WTC11 (cell line): Measurements from ENCODE around the gene STK32C. TPM values are rescaled to one million over a fixed set of nuclear protein-coding genes. Genes with fewer than 3 reads are reported as not detected.
A peak's percentile ranks its signal among the peaks of the same experiment; 100 is the strongest.

Experiments
- ATAC-seq: fragments of 200-7000 bp; cut with Tn5 transposase; 2 replicates; pipeline ENCODE4 v1.10.0; 2021; ENCODE audit warnings: mild to moderate bottlenecking, moderate library complexity
- CTCF ChIA-PET: fragments of 300-600 bp; sonication (Branson Sonifier 250); formaldehyde crosslinking; loops from one replicate; lab custom pipeline; 2021; ENCODE audit warnings: antibody characterized with exemption; lab: Charles Lee
- POLR2A ChIA-PET: fragments of 350-600 bp; sonication (Branson Sonifier 250); formaldehyde crosslinking; loops from one replicate; lab custom pipeline; 2021; ENCODE audit warnings: antibody characterized with exemption; lab: Charles Lee
- DNase-seq: peaks from one replicate; pipeline ENCODE4 v3.0.0; 2021; ENCODE audit warnings: low spot score
- H3K27ac Mint-ChIP-seq: 2 replicates; pipeline ENCODE4 v1.8.0; 2021; ENCODE audit warnings: mixed read lengths
- H3K27me3 Mint-ChIP-seq: 2 replicates; pipeline ENCODE4 v1.8.0; 2021; ENCODE audit warnings: low read depth, mild to moderate bottlenecking, moderate library complexity, mixed read lengths
- H3K36me3 Mint-ChIP-seq: 2 replicates; pipeline ENCODE4 v1.8.0; 2021; ENCODE audit warnings: mixed read lengths
- H3K4me1 Mint-ChIP-seq: 2 replicates; pipeline ENCODE4 v1.8.0; 2022; ENCODE audit warnings: mixed read lengths
- H3K4me3 Mint-ChIP-seq: 2 replicates; pipeline ENCODE4 v1.8.0; 2021; ENCODE audit warnings: mild to moderate bottlenecking, moderate library complexity, mixed read lengths
- H3K9me3 Mint-ChIP-seq: 2 replicates; pipeline ENCODE4 v1.8.0; 2021; ENCODE audit warnings: mixed read lengths
- CTCF ChIP-seq: fragments of 200-600 bp; IDR thresholded peaks from 2 replicates; pipeline ENCODE4 v1.8.0; 2022; ENCODE audit warnings: antibody characterized with exemption
- HMGA2 ChIP-seq: fragments of 250-450 bp; sonication (Bioruptor Pico); IDR thresholded peaks from 2 replicates; pipeline ENCODE4 v1.4.0; 2021; ENCODE audit warnings: mild to moderate bottlenecking, moderate library complexity
- RORB ChIP-seq: fragments of 250-450 bp; sonication (Bioruptor Pico); IDR thresholded peaks from 2 replicates; pipeline ENCODE4 v1.9.0; 2021; ENCODE audit warnings: mild to moderate bottlenecking
- SOX15 ChIP-seq: fragments of 250-450 bp; sonication (Bioruptor Pico); IDR thresholded peaks from 2 replicates; pipeline ENCODE4 v1.9.0; 2021; ENCODE audit warnings: mild to moderate bottlenecking
- STAT6 ChIP-seq: sonication (generic); formaldehyde crosslinking; conservative IDR thresholded peaks from 2 replicates; pipeline ENCODE4 v1.8.1; 2023; ENCODE audit warnings: mild to moderate bottlenecking, low read depth, missing genetic modification reagents, moderate library complexity
- ZMAT4 ChIP-seq: fragments of 250-450 bp; sonication (Bioruptor Pico); IDR thresholded peaks from 2 replicates; pipeline ENCODE4 v1.9.0; 2021; ENCODE audit warnings: mild to moderate bottlenecking
- ZNF138 ChIP-seq: sonication (generic); formaldehyde crosslinking; conservative IDR thresholded peaks from 2 replicates; pipeline ENCODE4 v1.8.1; 2022; ENCODE audit warnings: mild to moderate bottlenecking, moderate library complexity, missing genetic modification reagents
- ZNF396 ChIP-seq: fragments of 250-450 bp; sonication (Bioruptor Pico); IDR thresholded peaks from 2 replicates; pipeline ENCODE4 v1.8.0; 2021; ENCODE audit warnings: mild to moderate bottlenecking, moderate library complexity, borderline replicate concordance
- ZNF423 ChIP-seq: fragments of 250-450 bp; sonication (Bioruptor Pico); IDR thresholded peaks from 2 replicates; pipeline ENCODE4 v2.1.2; 2022; ENCODE audit warnings: mild to moderate bottlenecking, moderate library complexity
- total RNA-seq: library from RNA; stranded (reverse); gene quantifications from 3 replicates; pipeline ENCODE4 v1.2.3, GENCODE V29; 2021
- TF ChIP-seq, protein P1 (sequence below): sonication (generic); formaldehyde crosslinking; IDR thresholded peaks from 2 replicates; pipeline ENCODE4 v1.8.0; 2023; ENCODE audit warnings: missing genetic modification reagents, mild to moderate bottlenecking, borderline replicate concordance
- TF ChIP-seq, protein P2 (sequence below): sonication (generic); formaldehyde crosslinking; IDR thresholded peaks from 2 replicates; pipeline ENCODE4 v1.8.0; 2022; ENCODE audit warnings: mild to moderate bottlenecking, missing genetic modification reagents
- TF ChIP-seq, protein P3 (sequence below): sonication (generic); formaldehyde crosslinking; IDR thresholded peaks from 2 replicates; pipeline ENCODE4 v1.8.0; 2022; ENCODE audit warnings: mild to moderate bottlenecking, missing genetic modification reagents

STK32C gene
- total RNA-seq, 1 experiment from 2014 or later: 20.7 TPM

GRCh38 chr10:132281915-132282666, 25.7 kb downstream of the STK32C start:
- TF ChIP-seq, protein P1, sequence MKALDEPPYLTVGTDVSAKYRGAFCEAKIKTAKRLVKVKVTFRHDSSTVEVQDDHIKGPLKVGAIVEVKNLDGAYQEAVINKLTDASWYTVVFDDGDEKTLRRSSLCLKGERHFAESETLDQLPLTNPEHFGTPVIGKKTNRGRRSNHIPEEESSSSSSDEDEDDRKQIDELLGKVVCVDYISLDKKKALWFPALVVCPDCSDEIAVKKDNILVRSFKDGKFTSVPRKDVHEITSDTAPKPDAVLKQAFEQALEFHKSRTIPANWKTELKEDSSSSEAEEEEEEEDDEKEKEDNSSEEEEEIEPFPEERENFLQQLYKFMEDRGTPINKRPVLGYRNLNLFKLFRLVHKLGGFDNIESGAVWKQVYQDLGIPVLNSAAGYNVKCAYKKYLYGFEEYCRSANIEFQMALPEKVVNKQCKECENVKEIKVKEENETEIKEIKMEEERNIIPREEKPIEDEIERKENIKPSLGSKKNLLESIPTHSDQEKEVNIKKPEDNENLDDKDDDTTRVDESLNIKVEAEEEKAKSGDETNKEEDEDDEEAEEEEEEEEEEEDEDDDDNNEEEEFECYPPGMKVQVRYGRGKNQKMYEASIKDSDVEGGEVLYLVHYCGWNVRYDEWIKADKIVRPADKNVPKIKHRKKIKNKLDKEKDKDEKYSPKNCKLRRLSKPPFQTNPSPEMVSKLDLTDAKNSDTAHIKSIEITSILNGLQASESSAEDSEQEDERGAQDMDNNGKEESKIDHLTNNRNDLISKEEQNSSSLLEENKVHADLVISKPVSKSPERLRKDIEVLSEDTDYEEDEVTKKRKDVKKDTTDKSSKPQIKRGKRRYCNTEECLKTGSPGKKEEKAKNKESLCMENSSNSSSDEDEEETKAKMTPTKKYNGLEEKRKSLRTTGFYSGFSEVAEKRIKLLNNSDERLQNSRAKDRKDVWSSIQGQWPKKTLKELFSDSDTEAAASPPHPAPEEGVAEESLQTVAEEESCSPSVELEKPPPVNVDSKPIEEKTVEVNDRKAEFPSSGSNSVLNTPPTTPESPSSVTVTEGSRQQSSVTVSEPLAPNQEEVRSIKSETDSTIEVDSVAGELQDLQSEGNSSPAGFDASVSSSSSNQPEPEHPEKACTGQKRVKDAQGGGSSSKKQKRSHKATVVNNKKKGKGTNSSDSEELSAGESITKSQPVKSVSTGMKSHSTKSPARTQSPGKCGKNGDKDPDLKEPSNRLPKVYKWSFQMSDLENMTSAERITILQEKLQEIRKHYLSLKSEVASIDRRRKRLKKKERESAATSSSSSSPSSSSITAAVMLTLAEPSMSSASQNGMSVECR (CRISPR knock-in tag): 0 out of 2 replicates have a peak, but pooled peaks have one; percentile 25
- no peak for TF ChIP-seq STAT6
- POLR2A ChIA-PET: no interaction called here
- Mint-ChIP-seq H3K9me3 (peaks cover 8% of the 10 kb centered on the region; the same call in 1 of the 2 replicates), H3K36me3 (no peaks in the 10 kb centered on the region), H3K27me3 (no peaks in the 10 kb centered on the region), H3K27ac (peak overlapping the region; percentile 63; the same call in 1 of the 2 replicates), H3K4me1 (peaks cover 3% of the 10 kb centered on the region), H3K4me3 (no peak overlapping the region)
- DNase-seq (no peak), ATAC-seq (peak; percentile 22; the same call in 1 of the 2 replicates)
- CTCF ChIA-PET: interaction anchor here (1.4 kb wide), 1 partner anchor 16 kb away, joined by 3 read pairs; no protein-coding TSS in a partner anchor

DNA sequence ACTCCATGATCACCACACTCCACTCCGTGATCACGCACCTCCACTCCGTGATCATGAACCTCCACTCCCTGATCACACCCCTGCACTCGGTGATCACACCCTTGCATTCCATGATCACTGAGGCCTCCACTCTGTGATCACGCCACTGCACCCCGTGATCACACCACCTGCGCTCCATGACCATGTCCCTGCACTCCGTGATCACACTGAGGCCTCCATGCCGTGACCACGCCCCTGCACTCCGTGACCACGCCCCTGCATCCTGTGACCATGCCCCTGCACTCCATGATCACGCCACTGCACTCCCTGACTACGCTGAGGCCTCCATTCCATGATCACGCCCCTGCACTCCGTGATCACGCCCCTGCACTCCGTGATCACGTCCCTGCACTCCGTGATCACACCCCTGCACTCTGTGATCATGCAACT, 27.1 kb downstream of the STK32C start:
- no peaks in the 10 kb centered on the region for H3K36me3 Mint-ChIP-seq
- no peak overlapping the region for H3K4me3 Mint-ChIP-seq
- no peaks in the 10 kb centered on the region for H3K27me3 Mint-ChIP-seq
- DNase-seq (no peak), ATAC-seq (no peak)
- H3K4me1 Mint-ChIP-seq: peaks cover 3% of the 10 kb centered on the region
- peak overlapping the region; percentile 80; the same call in 1 of the 2 replicates for H3K27ac Mint-ChIP-seq
- ChIA-PET POLR2A (no interaction called here), CTCF (no interaction called here)
- H3K9me3 Mint-ChIP-seq: peaks cover 8% of the 10 kb centered on the region; the same call in 1 of the 2 replicates
- TF ChIP-seq, protein P2, sequence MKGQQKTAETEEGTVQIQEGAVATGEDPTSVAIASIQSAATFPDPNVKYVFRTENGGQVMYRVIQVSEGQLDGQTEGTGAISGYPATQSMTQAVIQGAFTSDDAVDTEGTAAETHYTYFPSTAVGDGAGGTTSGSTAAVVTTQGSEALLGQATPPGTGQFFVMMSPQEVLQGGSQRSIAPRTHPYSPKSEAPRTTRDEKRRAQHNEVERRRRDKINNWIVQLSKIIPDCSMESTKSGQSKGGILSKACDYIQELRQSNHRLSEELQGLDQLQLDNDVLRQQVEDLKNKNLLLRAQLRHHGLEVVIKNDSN: no peak
- TF ChIP-seq RORB (CRISPR knock-in tag) (no peak), CTCF (no peak), ZNF138 (CRISPR knock-in tag) (no peak), HMGA2 (CRISPR knock-in tag) (no peak), SOX15 (CRISPR knock-in tag) (no peak), ZMAT4 (CRISPR knock-in tag) (no peak), ZNF423 (CRISPR knock-in tag) (no peak), ZNF396 (no peak)
- TF ChIP-seq, protein P3, sequence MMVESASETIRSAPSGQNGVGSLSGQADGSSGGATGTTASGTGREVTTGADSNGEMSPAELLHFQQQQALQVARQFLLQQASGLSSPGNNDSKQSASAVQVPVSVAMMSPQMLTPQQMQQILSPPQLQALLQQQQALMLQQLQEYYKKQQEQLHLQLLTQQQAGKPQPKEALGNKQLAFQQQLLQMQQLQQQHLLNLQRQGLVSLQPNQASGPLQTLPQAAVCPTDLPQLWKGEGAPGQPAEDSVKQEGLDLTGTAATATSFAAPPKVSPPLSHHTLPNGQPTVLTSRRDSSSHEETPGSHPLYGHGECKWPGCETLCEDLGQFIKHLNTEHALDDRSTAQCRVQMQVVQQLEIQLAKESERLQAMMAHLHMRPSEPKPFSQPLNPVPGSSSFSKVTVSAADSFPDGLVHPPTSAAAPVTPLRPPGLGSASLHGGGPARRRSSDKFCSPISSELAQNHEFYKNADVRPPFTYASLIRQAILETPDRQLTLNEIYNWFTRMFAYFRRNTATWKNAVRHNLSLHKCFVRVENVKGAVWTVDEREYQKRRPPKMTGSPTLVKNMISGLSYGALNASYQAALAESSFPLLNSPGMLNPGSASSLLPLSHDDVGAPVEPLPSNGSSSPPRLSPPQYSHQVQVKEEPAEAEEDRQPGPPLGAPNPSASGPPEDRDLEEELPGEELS (CRISPR knock-in tag): no peak
